H9 (cell line): Measurements from ENCODE around the gene DEPDC5. TPM values are rescaled to one million over a fixed set of nuclear protein-coding genes. Genes with fewer than 3 reads are reported as not detected.

ENCODE experiments used
- DNase-seq: peaks from one replicate; pipeline ENCODE4 v3.0.0-alpha.2; 2017
- H2AFZ ChIP-seq: one replicate; pipeline ENCODE4 v1.6.1; 2013; ENCODE audit warnings: mild to moderate bottlenecking, low read length, control low read depth, moderate library complexity
- H2AK5ac ChIP-seq: 2 replicates; pipeline ENCODE4 v1.6.1; 2013; ENCODE audit warnings: low read length, control low read depth, mixed read lengths; ENCODE audit not compliant: insufficient read length
- H2BK120ac ChIP-seq: one replicate; pipeline ENCODE4 v1.6.1; 2013; ENCODE audit warnings: low read depth, mild to moderate bottlenecking, low read length, control low read depth, inconsistent platforms; ENCODE audit not compliant: poor library complexity, severe bottlenecking
- H2BK12ac ChIP-seq: 2 replicates; pipeline ENCODE4 v1.6.1; 2013; ENCODE audit warnings: low read length, control low read depth, mixed read lengths, low read depth; ENCODE audit not compliant: insufficient read length
- H2BK15ac ChIP-seq: 2 replicates; pipeline ENCODE4 v1.6.1; 2013; ENCODE audit warnings: low read depth, low read length, control low read depth
- H2BK20ac ChIP-seq: one replicate; pipeline ENCODE4 v1.6.1; 2013; ENCODE audit warnings: low read depth, mild to moderate bottlenecking, low read length, control low read depth, inconsistent platforms; ENCODE audit not compliant: poor library complexity, severe bottlenecking
- H2BK5ac ChIP-seq: 2 replicates; pipeline ENCODE4 v1.6.1; 2013; ENCODE audit warnings: low read length, control low read depth, mixed read lengths; ENCODE audit not compliant: insufficient read length
- H3K14ac ChIP-seq: 2 replicates; pipeline ENCODE4 v1.6.1; 2013; ENCODE audit warnings: low read length, control low read depth; ENCODE audit not compliant: insufficient read depth
- H3K18ac ChIP-seq: 2 replicates; pipeline ENCODE4 v1.6.1; 2013; ENCODE audit warnings: low read depth, mild to moderate bottlenecking, mixed read lengths, low read length, control low read depth; ENCODE audit not compliant: insufficient read length
- H3K23ac ChIP-seq: 2 replicates; pipeline ENCODE4 v1.6.1; 2013; ENCODE audit warnings: low read length, control low read depth, mixed read lengths, low read depth; ENCODE audit not compliant: insufficient read length
- H3K23me2 ChIP-seq: 2 replicates; pipeline ENCODE4 v1.6.1; 2013; ENCODE audit warnings: low read depth, mild to moderate bottlenecking, mixed read lengths, low read length, control low read depth; ENCODE audit not compliant: insufficient read length, poor library complexity, severe bottlenecking
- H3K27ac ChIP-seq: 2 replicates; pipeline ENCODE4 v1.5.1; 2013; ENCODE audit warnings: low read length, control low read depth, mixed read lengths, low read depth; ENCODE audit not compliant: insufficient read length
- H3K27me3 ChIP-seq: 2 replicates; pipeline ENCODE4 v1.6.1; 2013; ENCODE audit warnings: low read length, control low read depth, inconsistent platforms; ENCODE audit not compliant: insufficient read depth
- H3K4ac ChIP-seq: 2 replicates; pipeline ENCODE4 v1.6.1; 2013; ENCODE audit warnings: low read depth, mild to moderate bottlenecking, control low read depth, inconsistent platforms, low read length, moderate library complexity
- H3K4me1 ChIP-seq: 2 replicates; pipeline ENCODE4 v1.6.1; 2013; ENCODE audit warnings: low read length, control low read depth, inconsistent platforms; ENCODE audit not compliant: insufficient read depth
- H3K4me2 ChIP-seq: 2 replicates; pipeline ENCODE4 v1.6.1; 2013; ENCODE audit warnings: low read length, control low read depth, mixed read lengths; ENCODE audit not compliant: insufficient read length, insufficient read depth
- H3K56ac ChIP-seq: 2 replicates; pipeline ENCODE4 v1.6.1; 2013; ENCODE audit warnings: low read depth, mild to moderate bottlenecking, mixed read lengths, low read length, control low read depth; ENCODE audit not compliant: insufficient read length
- H3K79me1 ChIP-seq: 2 replicates; pipeline ENCODE4 v1.6.1; 2013; ENCODE audit warnings: low read depth, mild to moderate bottlenecking, moderate library complexity, low read length, control low read depth, inconsistent platforms; ENCODE audit not compliant: insufficient read depth, poor library complexity, severe bottlenecking
- H3K79me2 ChIP-seq: 2 replicates; pipeline ENCODE4 v1.6.1; 2013; ENCODE audit warnings: low read length, control low read depth, inconsistent platforms; ENCODE audit not compliant: insufficient read depth
- H3K9ac ChIP-seq: 2 replicates; pipeline ENCODE4 v1.6.1; 2013; ENCODE audit warnings: low read length, control low read depth, mixed read lengths; ENCODE audit not compliant: insufficient read length; ENCODE audit errors: extremely low read depth
- H3K9me3 ChIP-seq: one replicate; pipeline ENCODE4 v1.6.1; 2013; ENCODE audit warnings: low read depth, low read length, inconsistent platforms; ENCODE audit not compliant: control insufficient read depth
- H3T11ph ChIP-seq: one replicate; pipeline ENCODE4 v1.6.1; 2013; ENCODE audit warnings: mild to moderate bottlenecking, low read length, control low read depth, inconsistent platforms
- H4K20me1 ChIP-seq: one replicate; pipeline ENCODE4 v1.6.1; 2013; ENCODE audit not compliant: control insufficient read depth, insufficient read length, insufficient read depth
- H4K5ac ChIP-seq: 2 replicates; pipeline ENCODE4 v1.6.1; 2013; ENCODE audit warnings: low read depth, mild to moderate bottlenecking, mixed read lengths, low read length, control low read depth; ENCODE audit not compliant: insufficient read length
- H4K8ac ChIP-seq: replicated peaks from 2 replicates; pipeline ENCODE4 v1.6.1; 2013; ENCODE audit warnings: low read length, control low read depth, mixed read lengths, low read depth; ENCODE audit not compliant: insufficient read length
- H4K91ac ChIP-seq: 2 replicates; pipeline ENCODE4 v1.6.1; 2013; ENCODE audit warnings: low read depth, mild to moderate bottlenecking, moderate library complexity, mixed read lengths, low read length, control low read depth; ENCODE audit not compliant: insufficient read length
- H3K27ac Mint-ChIP-seq, 3 experiments: 2 replicates in 2 of 3; 3 replicates in 1 of 3; pipeline ENCODE4 v1.8.0; 2020 to 2021; ENCODE audit warnings: mixed read lengths in 3 of 3, mild to moderate bottlenecking in 1 of 3, moderate library complexity in 1 of 3
- H3K27me3 Mint-ChIP-seq: 2 replicates; pipeline ENCODE4 v1.8.0; 2021; ENCODE audit warnings: low read depth, mild to moderate bottlenecking, moderate library complexity, mixed read lengths
- H3K36me3 Mint-ChIP-seq, 3 experiments: 2 replicates in 2 of 3; 3 replicates in 1 of 3; pipeline ENCODE4 v1.8.0; 2020 to 2021; ENCODE audit warnings: low read depth in 3 of 3, mixed read lengths in 3 of 3; ENCODE audit not compliant: insufficient read depth in 1 of 3
- H3K4me1 Mint-ChIP-seq, 2 experiments: 2 replicates each; pipeline ENCODE4 v1.8.0; 2020; ENCODE audit warnings: mixed read lengths in 2 of 2
- H3K4me3 Mint-ChIP-seq, 2 experiments: 2 replicates in 1 of 2; 3 replicates in 1 of 2; pipeline ENCODE4 v1.8.0; 2020 to 2021; ENCODE audit warnings: mild to moderate bottlenecking in 2 of 2, mixed read lengths in 2 of 2, moderate library complexity in 1 of 2
- H3K9me3 Mint-ChIP-seq, 2 experiments: 2 replicates in 1 of 2; 3 replicates in 1 of 2; pipeline ENCODE4 v1.8.0; 2020; ENCODE audit warnings: mild to moderate bottlenecking in 2 of 2, mixed read lengths in 2 of 2, moderate library complexity in 1 of 2
- CTCF ChIP-seq: fragments of 200-600 bp; sonication (generic); conservative IDR thresholded peaks from 3 replicates; pipeline ENCODE4 v1.8.0; 2021; ENCODE audit warnings: antibody characterized with exemption, mild to moderate bottlenecking
- WGBS: extraction: QIAGEN DNeasy Blood & Tissue Kit; methylation state at CpG from one replicate; pipeline ENCODE4 v1.1.7; 2013; ENCODE audit warnings: missing lambda C conversion rate, low lambda C conversion rate, mixed read lengths; ENCODE audit not compliant: insufficient read length; ENCODE audit errors: extremely low coverage; 5-methylcytosine and 5-hydroxymethylcytosine counted together
- total RNA-seq: library from RNA; stranded (reverse); gene quantifications from 2 replicates; pipeline ENCODE4 v1.2.1, GENCODE V29; 2021

Gene DEPDC5
- total RNA-seq, 1 experiment from 2014 or later = 29.2 TPM

- H3K9ac ChIP-seq = peak overlapping the region; percentile 92
- no peaks in the 10 kb centered on the region for H4K20me1 ChIP-seq
- no peak overlapping the region for H2BK20ac ChIP-seq
- no peak overlapping the region for H3K27ac ChIP-seq
- H3K36me3 Mint-ChIP-seq = peaks cover 20 to 35% (median 33%) of the 10 kb centered on the region in 3 experiments; a peak in 6 of 7 replicates
- no peak overlapping the region for H3K4me3 Mint-ChIP-seq
- H3K4me1 Mint-ChIP-seq = peaks cover 17 to 18% of the 10 kb centered on the region in 2 experiments
- H3K79me1 ChIP-seq = peaks cover 5% of the 10 kb centered on the region
- no peaks in the 10 kb centered on the region for H3K9me3 Mint-ChIP-seq
- WGBS = 100% methylated on average over 1 of the region's 8 CpGs
- no peak for TF ChIP-seq CTCF
- H2AK5ac ChIP-seq = no peak overlapping the region
- peaks cover 12% of the 10 kb centered on the region for H3K27me3 Mint-ChIP-seq
- no peak overlapping the region for H2BK15ac ChIP-seq
- no peaks in the 10 kb centered on the region for H3K27me3 ChIP-seq
- H3K56ac ChIP-seq = no peak overlapping the region
- no peak overlapping the region for H4K8ac ChIP-seq
- DNase-seq = no peak
- H2AFZ ChIP-seq = no peak overlapping the region
- H2BK120ac ChIP-seq = no peak overlapping the region
- no peak overlapping the region for H3K14ac ChIP-seq
- no peak overlapping the region for H3K18ac ChIP-seq
- H3K23ac ChIP-seq = no peak overlapping the region
- no peak overlapping the region for H3K4ac ChIP-seq
- no peaks in the 10 kb centered on the region for H3K9me3 ChIP-seq
- H3K4me2 ChIP-seq = peak overlapping the region; percentile 93
- H2BK5ac ChIP-seq = no peak overlapping the region
- no peak overlapping the region for H3K27ac Mint-ChIP-seq
- H4K91ac ChIP-seq = no peak overlapping the region
- H3K23me2 ChIP-seq = peaks cover 14% of the 10 kb centered on the region
- H4K5ac ChIP-seq = no peak overlapping the region
- H3T11ph ChIP-seq = no peak overlapping the region
- H2BK12ac ChIP-seq = no peak overlapping the region
- peaks cover 45% of the 10 kb centered on the region; the same call in 1 of the 2 replicates for H3K79me2 ChIP-seq
- no peaks in the 10 kb centered on the region; the same call in 1 of the 2 replicates for H3K4me1 ChIP-seq
These were observed 192.3 kb downstream of the DEPDC5 start for GRCh38 chr22:31945971-31946680.
